HEK293 (cell line): Measurements from ENCODE around the gene AIFM3.

Source experiments
- TCF7L2 ChIP-seq: IDR thresholded peaks from 2 replicates; pipeline ENCODE4 v1.6.1; 2011; ENCODE audit warnings: low read depth, mild to moderate bottlenecking, inconsistent platforms, low read length, moderate library complexity, borderline replicate concordance
- TF ChIP-seq, protein P1 (sequence below): fragments of 450-650 bp; formaldehyde crosslinking; IDR thresholded peaks from 2 replicates; pipeline ENCODE4 v1.5.1; 2016; ENCODE audit warnings: missing biosample characterization, missing genetic modification characterization

DNA sequence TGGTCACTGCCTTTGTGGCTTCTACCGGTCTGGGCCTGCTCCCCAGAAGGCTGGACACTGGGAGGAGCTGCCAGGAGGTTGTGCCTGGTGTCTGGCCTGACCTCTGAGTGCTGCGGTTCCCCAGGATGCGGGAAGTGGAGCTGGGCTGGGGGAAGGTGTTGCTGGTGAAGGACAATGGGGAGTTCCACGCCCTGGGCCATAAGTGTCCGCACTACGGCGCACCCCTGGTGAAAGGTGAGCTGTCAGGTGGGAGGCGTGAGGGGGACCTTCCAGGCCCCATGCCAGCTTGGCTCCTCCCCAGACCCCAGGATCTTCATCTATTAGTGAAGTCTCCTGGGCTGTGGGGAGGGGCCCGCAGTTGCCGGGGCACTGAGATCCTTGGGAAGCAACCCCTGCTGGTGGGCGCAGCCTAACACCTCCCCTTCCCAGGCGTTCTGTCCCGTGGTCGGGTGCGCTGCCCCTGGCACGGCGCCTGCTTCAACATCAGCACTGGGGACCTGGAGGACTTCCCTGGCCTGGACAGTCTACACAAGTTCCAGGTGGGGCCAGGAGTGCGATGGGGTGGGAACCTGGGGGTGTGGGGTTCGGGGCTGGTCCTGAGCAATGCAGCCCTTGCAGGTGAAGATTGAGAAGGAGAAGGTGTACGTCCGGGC lies 6.7 kb downstream of the AIFM3 start:
- TF ChIP-seq TCF7L2, result no peak
- TF ChIP-seq, protein P1, sequence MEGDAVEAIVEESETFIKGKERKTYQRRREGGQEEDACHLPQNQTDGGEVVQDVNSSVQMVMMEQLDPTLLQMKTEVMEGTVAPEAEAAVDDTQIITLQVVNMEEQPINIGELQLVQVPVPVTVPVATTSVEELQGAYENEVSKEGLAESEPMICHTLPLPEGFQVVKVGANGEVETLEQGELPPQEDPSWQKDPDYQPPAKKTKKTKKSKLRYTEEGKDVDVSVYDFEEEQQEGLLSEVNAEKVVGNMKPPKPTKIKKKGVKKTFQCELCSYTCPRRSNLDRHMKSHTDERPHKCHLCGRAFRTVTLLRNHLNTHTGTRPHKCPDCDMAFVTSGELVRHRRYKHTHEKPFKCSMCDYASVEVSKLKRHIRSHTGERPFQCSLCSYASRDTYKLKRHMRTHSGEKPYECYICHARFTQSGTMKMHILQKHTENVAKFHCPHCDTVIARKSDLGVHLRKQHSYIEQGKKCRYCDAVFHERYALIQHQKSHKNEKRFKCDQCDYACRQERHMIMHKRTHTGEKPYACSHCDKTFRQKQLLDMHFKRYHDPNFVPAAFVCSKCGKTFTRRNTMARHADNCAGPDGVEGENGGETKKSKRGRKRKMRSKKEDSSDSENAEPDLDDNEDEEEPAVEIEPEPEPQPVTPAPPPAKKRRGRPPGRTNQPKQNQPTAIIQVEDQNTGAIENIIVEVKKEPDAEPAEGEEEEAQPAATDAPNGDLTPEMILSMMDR (tag by site-specific recombination), result no peak
